Muscle layer of colon (tissue), 2 donors: ENCODE results near the gene DYNC2H1.

ENCODE experiments used
- H3K27ac ChIP-seq: one replicate; pipeline ENCODE4 v1.7.0; 2013; ENCODE audit warnings: low read depth, mild to moderate bottlenecking, low read length, moderate library complexity
- H3K27me3 ChIP-seq, 2 donors: one replicate each; pipeline ENCODE4 v1.7.0; 2013; ENCODE audit warnings: low read length in 2 of 2, mild to moderate bottlenecking in 2 of 2; ENCODE audit not compliant: insufficient read depth in 2 of 2, control insufficient read depth in 1 of 2
- H3K36me3 ChIP-seq: one replicate; pipeline ENCODE4 v1.7.0; 2013; ENCODE audit warnings: mild to moderate bottlenecking, low read length; ENCODE audit not compliant: insufficient read depth
- H3K4me1 ChIP-seq: one replicate; pipeline ENCODE4 v1.7.0; 2013; ENCODE audit warnings: mild to moderate bottlenecking, low read length; ENCODE audit not compliant: insufficient read depth
- H3K4me3 ChIP-seq, 2 donors: one replicate each; pipeline ENCODE4 v1.7.0; 2013; ENCODE audit warnings: low read length in 2 of 2, low read depth in 1 of 2, mild to moderate bottlenecking in 1 of 2, moderate library complexity in 1 of 2
- H3K9ac ChIP-seq: one replicate; pipeline ENCODE4 v1.7.0; 2013; ENCODE audit warnings: low read length
- H3K9me3 ChIP-seq: one replicate; pipeline ENCODE4 v1.7.0; 2013; ENCODE audit warnings: mild to moderate bottlenecking, low read length
- donor health status: abdominal sarcoma.
- donor health status: Adenocarcinoma of cecum.

The DYNC2H1 gene

DNA sequence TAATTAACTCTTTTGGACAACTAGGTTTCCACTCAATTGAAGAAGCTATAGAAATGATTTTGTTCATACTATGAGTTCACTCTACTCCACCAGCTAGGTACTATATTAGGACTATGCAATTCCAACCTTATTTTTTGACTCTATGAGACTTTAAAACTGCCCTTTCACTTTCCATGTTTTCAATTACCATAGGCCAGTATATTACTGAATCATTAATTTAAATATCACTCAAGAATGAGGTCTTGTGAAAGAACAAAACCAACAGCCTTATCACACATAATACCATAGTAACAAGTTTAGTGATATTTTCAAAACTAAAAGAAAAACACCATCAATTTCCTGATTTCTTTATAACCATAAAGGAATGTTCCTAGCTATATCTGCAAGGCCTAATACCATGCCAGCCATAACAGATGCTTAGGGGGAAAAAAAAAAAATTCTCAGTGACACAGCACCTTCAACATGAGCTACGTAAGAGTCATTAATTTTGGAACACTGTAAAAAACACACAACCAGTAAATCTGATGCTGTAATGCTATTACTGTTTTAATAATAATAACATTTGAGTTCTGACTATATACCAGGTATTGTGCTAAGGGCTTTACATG, 23.4 kb upstream of the DYNC2H1 start:
- H3K9ac ChIP-seq: no peak overlapping the region
- H3K4me1 ChIP-seq: peaks cover 9% of the 10 kb centered on the region
- no peaks in the 10 kb centered on the region for H3K9me3 ChIP-seq
- H3K4me3 ChIP-seq: no peak overlapping the region
- H3K27me3 ChIP-seq: no peaks in the 10 kb centered on the region
- H3K36me3 ChIP-seq: peaks cover 5% of the 10 kb centered on the region
- H3K27ac ChIP-seq: no peak overlapping the region

DNA sequence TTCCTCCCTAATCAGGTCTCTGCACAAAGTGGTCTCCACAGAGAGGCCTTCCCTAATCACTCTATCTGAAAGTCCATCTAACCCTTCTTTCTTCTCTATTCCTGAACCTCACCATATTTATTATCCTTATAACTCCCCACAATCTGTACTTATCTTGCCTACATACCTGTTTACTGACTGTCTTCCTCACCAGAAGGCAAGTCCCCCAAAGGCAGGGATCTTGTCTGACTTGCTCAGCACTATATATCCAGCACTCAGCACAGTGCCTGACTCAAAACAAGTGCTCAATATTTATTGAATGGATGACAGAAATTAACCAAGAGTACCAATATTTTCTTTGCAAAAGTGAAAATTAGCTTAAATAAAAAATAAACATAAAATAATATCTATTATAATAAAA, 22.8 kb upstream of the DYNC2H1 start:
- H3K27me3 ChIP-seq: no peaks in the 10 kb centered on the region
- H3K27ac ChIP-seq: no peak overlapping the region
- peaks cover 13% of the 10 kb centered on the region for H3K4me1 ChIP-seq
- H3K36me3 ChIP-seq: peaks cover 5% of the 10 kb centered on the region
- no peak overlapping the region for H3K4me3 ChIP-seq
- H3K9me3 ChIP-seq: no peaks in the 10 kb centered on the region
- H3K9ac ChIP-seq: no peak overlapping the region

DNA sequence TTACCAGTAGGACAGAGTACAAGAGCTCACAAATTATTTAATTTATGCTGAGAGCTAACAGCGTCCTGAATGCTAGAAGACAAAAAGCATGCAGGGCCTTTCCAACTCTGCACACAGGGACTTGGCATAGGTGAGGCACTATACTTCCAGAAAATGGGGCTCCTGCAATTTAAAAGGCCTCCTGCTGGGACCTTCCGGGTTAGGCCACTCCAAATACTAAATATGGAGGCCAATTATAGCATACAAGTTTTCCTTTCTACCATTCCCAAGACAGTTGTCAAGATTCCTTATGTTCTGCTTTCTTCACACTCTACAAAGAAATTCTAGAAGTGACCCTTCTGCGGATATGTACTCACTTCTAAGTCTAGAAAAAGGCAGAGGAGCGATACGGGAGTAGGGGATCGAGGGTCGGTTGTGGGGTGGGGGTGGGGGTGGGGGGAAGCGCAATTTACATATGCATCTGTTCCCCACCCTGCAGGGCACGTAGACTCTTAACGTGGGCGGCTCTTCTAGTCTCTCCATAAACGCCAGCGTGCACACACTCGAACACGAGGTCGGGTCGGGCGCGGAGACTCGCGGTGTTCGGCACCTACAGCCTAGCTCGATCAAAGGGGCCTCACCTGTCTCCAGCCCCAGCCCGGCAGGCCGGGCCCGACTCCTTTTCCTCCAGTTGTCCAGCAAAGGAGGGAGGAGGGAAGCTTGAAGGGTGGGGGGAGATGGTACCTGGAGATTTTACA, 18.0 kb upstream of the DYNC2H1 start:
- peak overlapping the region; percentile 96 to 98 for H3K4me3 ChIP-seq
- H3K9me3 ChIP-seq: no peaks in the 10 kb centered on the region

DNA sequence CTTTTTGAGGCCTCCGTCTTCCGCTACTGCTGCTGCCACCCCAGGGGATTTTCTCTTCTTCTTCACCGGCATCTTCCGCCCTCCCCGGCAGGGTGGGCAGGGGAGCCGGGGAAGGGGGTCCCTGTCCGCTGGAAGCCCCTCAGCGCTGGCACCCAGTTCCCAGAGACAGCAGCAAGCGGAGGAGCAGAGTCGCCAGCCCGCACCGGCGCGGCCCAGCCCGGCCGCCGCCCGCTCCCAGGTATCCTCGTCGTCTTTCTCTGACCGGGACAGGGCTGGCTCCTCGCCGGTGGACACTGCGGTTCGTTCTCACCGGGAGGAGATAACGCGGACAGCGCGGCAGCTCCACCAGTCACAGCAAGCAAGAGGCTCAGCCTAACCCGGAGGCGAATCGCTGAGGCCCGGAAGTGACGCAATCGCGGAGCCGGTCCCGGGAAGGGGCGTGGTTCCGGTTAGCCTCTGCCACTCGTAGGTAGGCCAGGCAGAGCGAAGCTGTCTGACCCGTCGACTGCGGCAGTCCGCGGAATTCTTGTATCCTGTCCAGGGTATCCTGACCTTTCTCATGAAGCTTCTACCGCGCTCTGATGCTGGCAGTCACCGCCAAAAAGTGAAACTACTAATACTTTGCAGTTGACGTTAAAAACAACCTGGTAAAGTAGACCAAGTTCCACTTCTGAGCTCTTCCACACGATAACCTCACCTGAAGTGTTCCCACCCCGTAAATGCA, 17.3 kb upstream of the DYNC2H1 start, which contains the start of gene DCUN1D5:
Gene DCUN1D5, minus strand, starts transcription at position 360 of the 724 bp plus-strand sequence. Its CDS starts 288 bp downstream, at position 72.
- Histone ChIP-seq H3K9ac (peak within 1 kb of the TSS; percentile 78), H3K4me3 (peak within 1 kb of the TSS; percentile 96 to 98), H3K9me3 (no peaks in the 10 kb centered on the region), H3K27ac (peak within 1 kb of the TSS; percentile 87), H3K36me3 (no peaks in the 10 kb centered on the region), H3K4me1 (peaks cover 18% of the 10 kb centered on the region), H3K27me3 (no peaks in the 10 kb centered on the region)

More for the DNA sequence above, 18.0 kb upstream of the DYNC2H1 start:
- Histone ChIP-seq H3K4me1 (peaks cover 18% of the 10 kb centered on the region), H3K9ac (peak overlapping the region; percentile 78), H3K27ac (peak overlapping the region; percentile 87), H3K36me3 (no peaks in the 10 kb centered on the region), H3K27me3 (no peaks in the 10 kb centered on the region)

DNA sequence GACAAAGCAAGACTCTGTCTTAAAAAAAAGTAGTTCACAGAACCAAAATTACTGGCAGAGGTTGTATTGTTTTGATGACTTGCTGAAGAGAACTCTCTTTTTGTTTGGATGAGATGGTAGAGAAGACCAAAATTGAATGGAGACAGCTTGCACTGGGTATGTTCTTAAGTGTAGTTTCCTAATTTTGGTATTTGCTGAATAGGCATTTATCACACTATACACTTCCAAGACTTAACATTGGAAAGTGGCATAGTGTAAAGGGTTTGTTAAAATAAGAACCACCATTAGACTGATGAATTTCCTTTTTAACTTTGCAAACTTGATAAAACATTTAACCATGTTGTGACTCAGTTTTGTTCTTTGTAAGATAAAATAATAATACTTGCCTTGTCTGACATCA, 11.9 kb upstream of the DYNC2H1 start:
- H3K9ac ChIP-seq: no peak overlapping the region
- no peaks in the 10 kb centered on the region for H3K9me3 ChIP-seq
- H3K36me3 ChIP-seq: no peaks in the 10 kb centered on the region
- H3K27ac ChIP-seq: no peak overlapping the region
- no peaks in the 10 kb centered on the region for H3K27me3 ChIP-seq
- peaks cover 5% of the 10 kb centered on the region for H3K4me1 ChIP-seq
- no peak overlapping the region for H3K4me3 ChIP-seq

DNA sequence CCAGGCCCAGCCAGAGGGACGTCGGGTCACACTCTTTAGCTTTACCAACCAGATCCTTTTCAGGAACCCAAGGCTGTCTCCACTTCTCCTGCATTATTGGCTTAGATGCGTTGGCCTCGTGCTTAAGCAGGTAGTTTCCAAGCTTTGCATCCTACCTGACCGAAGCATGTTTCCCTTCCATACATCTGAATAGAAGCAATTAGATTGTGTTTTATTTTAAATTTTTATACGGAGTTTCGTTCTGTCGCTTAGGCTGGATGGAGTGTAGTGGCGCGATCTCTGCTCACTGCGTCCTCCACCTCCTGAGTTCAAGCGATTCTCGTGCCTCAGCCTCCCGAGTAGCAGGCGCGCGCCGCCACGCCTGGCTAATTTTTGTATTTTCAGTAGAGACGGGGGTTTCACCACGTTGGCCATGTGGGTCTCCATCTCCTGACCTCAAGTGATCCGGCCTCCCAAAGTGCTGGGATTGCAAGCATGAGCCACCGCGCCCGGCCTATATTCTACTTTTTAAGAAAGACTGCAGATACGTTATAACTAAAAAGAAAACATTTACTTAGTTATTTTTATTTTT, 677 bp downstream of the DYNC2H1 start:
- H3K4me3 ChIP-seq: peak overlapping the region; percentile 77 to 97
- peaks cover 27% of the 10 kb centered on the region for H3K4me1 ChIP-seq
- no peaks in the 10 kb centered on the region for H3K9me3 ChIP-seq
- no peaks in the 10 kb centered on the region for H3K27me3 ChIP-seq
- peak overlapping the region; percentile 74 for H3K27ac ChIP-seq
- no peaks in the 10 kb centered on the region for H3K36me3 ChIP-seq
- peak overlapping the region; percentile 81 for H3K9ac ChIP-seq

DNA sequence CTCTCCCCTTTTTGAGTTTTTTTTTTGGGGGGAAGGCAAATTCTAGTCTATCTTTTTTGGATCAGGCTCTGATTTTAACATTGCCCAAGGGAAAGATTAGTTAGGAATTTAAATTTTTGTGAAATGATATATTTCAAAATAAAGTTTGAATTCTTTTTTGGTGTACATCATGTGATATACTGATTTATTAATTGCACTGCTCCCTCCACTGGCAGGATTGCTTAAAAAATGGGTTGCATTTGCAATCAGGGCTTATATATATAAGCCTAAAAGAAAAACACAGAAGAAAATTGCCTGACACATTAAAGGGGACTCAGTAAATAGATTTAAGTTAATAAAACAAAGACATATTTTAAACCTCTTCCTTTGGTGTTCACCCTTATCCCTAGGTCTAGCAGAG, 1.2 kb downstream of the DYNC2H1 start:
- Histone ChIP-seq H3K27ac (no peak overlapping the region), H3K4me3 (peak overlapping the region; percentile 77 to 97), H3K4me1 (peaks cover 27% of the 10 kb centered on the region), H3K9ac (no peak overlapping the region), H3K9me3 (no peaks in the 10 kb centered on the region), H3K36me3 (no peaks in the 10 kb centered on the region), H3K27me3 (no peaks in the 10 kb centered on the region)

DNA sequence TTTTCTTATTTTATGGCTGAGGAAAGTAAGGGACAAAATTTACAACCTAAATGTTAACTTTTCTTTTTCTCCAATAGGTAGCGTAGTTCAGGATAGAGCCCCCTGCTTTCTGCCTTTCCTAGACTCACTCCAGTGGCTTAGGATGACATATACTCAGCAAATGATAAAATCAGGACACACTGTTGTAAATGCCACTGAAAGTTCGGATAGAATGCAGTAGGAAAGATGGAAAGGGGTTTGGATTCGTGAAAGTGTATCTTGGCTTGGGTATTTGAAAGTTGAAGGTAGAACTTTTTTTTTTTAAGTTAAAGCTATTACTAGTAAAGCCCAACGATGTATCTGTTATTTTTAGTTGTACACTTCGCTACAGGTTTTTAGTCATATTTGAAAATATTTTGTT, 2.2 kb downstream of the DYNC2H1 start:
- Histone ChIP-seq H3K9ac (no peak overlapping the region), H3K4me3 (no peak overlapping the region), H3K27ac (no peak overlapping the region), H3K27me3 (no peaks in the 10 kb centered on the region), H3K36me3 (no peaks in the 10 kb centered on the region), H3K9me3 (no peaks in the 10 kb centered on the region), H3K4me1 (peaks cover 27% of the 10 kb centered on the region)

DNA sequence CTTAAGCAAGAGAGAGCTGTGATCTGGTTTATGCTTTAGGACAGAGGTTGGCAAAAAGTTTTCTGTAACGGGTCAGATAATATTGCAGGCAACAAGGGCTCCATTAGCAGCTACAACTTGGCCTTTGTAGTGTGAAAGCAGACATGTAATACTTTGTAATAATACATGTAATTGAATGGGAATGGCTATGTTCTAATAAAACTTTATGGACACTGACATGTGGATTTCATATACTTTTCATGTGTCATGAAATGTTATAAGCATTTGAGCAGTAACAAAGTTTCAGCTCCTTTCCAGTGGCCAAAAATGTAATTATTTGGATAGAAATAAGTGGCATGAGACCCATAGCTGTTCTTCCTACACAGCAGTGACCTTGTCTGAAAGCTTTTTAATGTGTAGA, 3.1 kb downstream of the DYNC2H1 start:
- no peak overlapping the region for H3K9ac ChIP-seq
- no peaks in the 10 kb centered on the region for H3K9me3 ChIP-seq
- no peaks in the 10 kb centered on the region for H3K36me3 ChIP-seq
- no peak overlapping the region for H3K4me3 ChIP-seq
- H3K4me1 ChIP-seq: peaks cover 27% of the 10 kb centered on the region
- H3K27me3 ChIP-seq: no peaks in the 10 kb centered on the region
- H3K27ac ChIP-seq: no peak overlapping the region

DNA sequence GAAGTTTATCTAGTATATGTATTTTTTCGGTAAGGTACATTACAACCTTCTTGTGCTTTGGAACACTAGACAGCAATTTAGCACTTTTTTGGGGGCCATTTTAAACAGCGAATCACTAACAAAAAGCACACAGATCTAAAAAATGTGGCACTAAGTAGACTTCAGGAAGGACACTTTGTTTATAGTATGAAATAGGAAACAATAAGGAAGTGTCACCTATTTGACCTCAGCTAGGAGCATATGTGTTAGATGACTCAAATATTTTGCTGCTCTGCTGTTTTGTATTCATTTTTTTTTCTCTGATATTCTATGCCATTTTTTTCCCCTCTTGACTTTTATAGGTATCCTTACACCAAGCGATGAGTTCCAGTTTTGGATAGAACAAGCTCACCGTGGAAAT, 5.6 kb downstream of the DYNC2H1 start:
- H3K36me3 ChIP-seq: no peaks in the 10 kb centered on the region
- H3K9me3 ChIP-seq: no peaks in the 10 kb centered on the region
- H3K4me3 ChIP-seq: no peak overlapping the region
- peaks cover 26% of the 10 kb centered on the region for H3K4me1 ChIP-seq
- H3K9ac ChIP-seq: no peak overlapping the region
- no peak overlapping the region for H3K27ac ChIP-seq
- H3K27me3 ChIP-seq: no peaks in the 10 kb centered on the region

DNA sequence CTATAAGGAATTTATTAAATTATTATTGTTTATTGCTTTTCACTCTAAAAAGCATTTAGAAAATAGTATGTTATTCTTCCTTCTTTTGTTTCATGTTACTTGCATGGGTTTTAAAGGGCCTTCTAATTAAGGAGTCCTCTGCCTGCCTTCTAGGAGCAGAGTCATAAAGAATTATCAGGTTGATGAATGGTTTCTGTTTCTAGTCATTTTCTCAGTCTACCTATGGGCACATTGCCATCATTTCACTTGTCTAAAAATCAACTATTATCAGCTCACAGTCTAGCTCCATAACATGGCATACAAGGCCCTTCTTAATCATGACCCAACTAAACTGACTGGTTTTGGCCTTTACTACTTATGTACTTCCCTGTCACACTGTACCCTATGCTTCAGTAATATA, 16.2 kb downstream of the DYNC2H1 start:
- Histone ChIP-seq H3K27me3 (no peaks in the 10 kb centered on the region), H3K4me1 (no peaks in the 10 kb centered on the region), H3K9me3 (no peaks in the 10 kb centered on the region), H3K27ac (no peak overlapping the region), H3K9ac (no peak overlapping the region), H3K4me3 (no peak overlapping the region), H3K36me3 (peaks cover 50% of the 10 kb centered on the region)
